Fibroblast of villous mesenchyme (primary cell): Measurements from ENCODE around the gene EPHA3. TPM values are rescaled to one million over a fixed set of nuclear protein-coding genes. Genes with fewer than 3 reads are reported as not detected.
"Not testable (repeated sequence)": the region's sequence is repeated elsewhere in the genome, so short reads cannot be mapped to it uniquely, and the experiment has no call there.

Experiments used
- DNase-seq: peaks from one replicate; pipeline ENCODE4 v3.0.0-alpha.2; 2010; ENCODE audit warnings: low read depth
- H3K4me3 ChIP-seq: 2 replicates; pipeline ENCODE4 v1.5.1; 2011; ENCODE audit warnings: low read depth, mild to moderate bottlenecking, low read length
- CTCF ChIP-seq: IDR thresholded peaks from 2 replicates; pipeline ENCODE4 v1.5.1; 2012; ENCODE audit warnings: low read depth, mild to moderate bottlenecking, low read length; ENCODE audit not compliant: insufficient read depth
- total RNA-seq: library from RNA; depleted of rRNA; stranded (reverse); fragments of >200 nt; gene quantifications from 2 replicates; pipeline ENCODE4 v1.2.3, GENCODE V29; 2012

The EPHA3 gene
- total RNA-seq, 1 donor: under 0.01 TPM

GRCh38 chr3:89320186-89320585, 212.8 kb downstream of the EPHA3 start:
- no peak for TF ChIP-seq CTCF

DNA sequence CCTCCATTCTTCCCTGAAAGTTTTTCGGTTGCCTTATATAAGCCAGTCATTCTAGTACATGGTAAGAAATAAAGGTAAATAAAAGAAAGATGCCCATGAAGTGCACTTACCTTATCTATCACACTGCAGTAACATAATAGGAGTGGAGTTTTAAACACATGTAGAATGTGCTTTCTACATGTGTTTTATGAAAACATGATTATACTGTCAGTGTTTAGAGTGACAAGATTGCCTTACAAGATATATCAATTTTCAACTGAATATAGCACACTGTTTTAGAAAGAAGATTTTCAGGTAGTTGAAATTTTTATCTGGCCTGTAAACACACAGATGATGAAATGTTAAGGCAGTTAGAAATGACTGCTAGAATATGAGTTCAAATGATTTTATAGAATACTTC, 219.6 kb downstream of the EPHA3 start:
- DNase-seq: no peak
- H3K4me3 ChIP-seq: no peak overlapping the region
- TF ChIP-seq CTCF: no peak

More at GRCh38 chr3:89320186-89320585, 212.8 kb downstream of the EPHA3 start:
- no peak for DNase-seq
- H3K4me3 ChIP-seq: no peak overlapping the region

GRCh38 chr3:89332386-89332785, 225.0 kb downstream of the EPHA3 start:
- TF ChIP-seq CTCF: no peak
- no peak for DNase-seq
- H3K4me3 ChIP-seq: no peak overlapping the region

DNA sequence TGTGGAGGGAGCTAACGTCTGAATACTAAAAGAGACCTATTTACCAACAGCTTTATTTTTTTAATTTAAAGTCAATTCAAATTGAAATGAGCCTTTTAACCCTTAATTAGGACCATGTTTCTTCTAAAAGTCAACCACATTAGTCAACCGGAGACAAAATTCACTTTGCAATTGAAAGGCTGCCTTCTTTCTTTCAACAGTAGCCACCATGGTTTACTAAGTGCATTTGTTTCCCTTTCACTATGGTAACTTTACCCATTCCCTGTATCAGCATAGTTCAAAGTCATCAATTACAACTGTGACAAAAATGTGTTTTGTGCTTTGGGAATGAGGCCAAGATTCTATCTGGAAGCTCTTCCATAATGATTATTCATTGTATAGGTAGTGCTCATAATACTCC, 225.4 kb downstream of the EPHA3 start:
- no peak for DNase-seq
- no peak for TF ChIP-seq CTCF
- H3K4me3 ChIP-seq: no peak overlapping the region

GRCh38 chr3:89335693-89336092, 228.3 kb downstream of the EPHA3 start:
- TF ChIP-seq CTCF: no peak
- no peak overlapping the region for H3K4me3 ChIP-seq
- DNase-seq: no peak

GRCh38 chr3:89340408-89340807, 233.0 kb downstream of the EPHA3 start:
- H3K4me3 ChIP-seq: no peak overlapping the region
- peak; percentile 2 for DNase-seq
- TF ChIP-seq CTCF: no peak

DNA sequence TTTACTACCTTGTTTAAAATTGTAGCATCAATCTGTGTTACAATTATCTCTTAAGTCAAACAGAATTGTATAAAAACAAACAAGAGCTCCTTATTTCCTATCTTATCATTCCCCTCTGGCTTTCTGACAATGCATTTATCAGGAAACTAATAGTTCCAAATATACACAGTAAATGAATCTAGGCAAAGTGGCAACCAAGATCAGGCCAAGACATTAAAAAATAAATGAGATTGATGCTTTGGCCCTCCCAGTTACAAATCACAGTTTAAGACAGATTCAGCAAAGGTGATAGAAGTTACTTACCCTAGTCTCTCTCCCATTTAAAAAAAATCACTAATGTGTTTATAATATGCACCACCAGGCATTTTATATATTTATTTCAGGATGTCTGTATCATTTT, 236.7 kb downstream of the EPHA3 start:
- DNase-seq: no peak
- no peak for TF ChIP-seq CTCF
- H3K4me3 ChIP-seq: no peak overlapping the region

GRCh38 chr3:89350935-89351334, 243.5 kb downstream of the EPHA3 start:
- H3K4me3 ChIP-seq, DNase-seq: not testable (repeated sequence)
